Muscle of leg (tissue), 11 donors: Measurements from ENCODE around the gene INPP4A. TPM values are rescaled to one million over a fixed set of nuclear protein-coding genes. Genes with fewer than 3 reads are reported as not detected.
"Not testable (repeated sequence)": the region's sequence is repeated elsewhere in the genome, so short reads cannot be mapped to it uniquely, and the experiment has no call there.

ENCODE experiments used
- DNase-seq: peaks from one replicate; pipeline ENCODE4 v3.0.0; 2013
- H3K27ac ChIP-seq: one replicate; pipeline ENCODE4 v1.5.1; 2013; ENCODE audit warnings: mild to moderate bottlenecking, low read length, control low read depth
- H3K27me3 ChIP-seq: one replicate; pipeline ENCODE4 v1.6.1; 2013; ENCODE audit warnings: low read length; ENCODE audit not compliant: control insufficient read depth, insufficient read depth
- H3K36me3 ChIP-seq: one replicate; pipeline ENCODE4 v1.6.1; 2013; ENCODE audit warnings: low read length; ENCODE audit not compliant: control insufficient read depth, insufficient read depth
- H3K4me1 ChIP-seq: one replicate; pipeline ENCODE4 v1.6.1; 2013; ENCODE audit warnings: low read length; ENCODE audit not compliant: control insufficient read depth, insufficient read depth
- H3K4me3 ChIP-seq: one replicate; pipeline ENCODE4 v1.5.1; 2013; ENCODE audit warnings: low read length, control low read depth
- H3K9me3 ChIP-seq: replicated peaks from 2 replicates; pipeline ENCODE4 v1.6.1; 2013; ENCODE audit warnings: low read depth, low read length; ENCODE audit not compliant: control insufficient read depth
- WGBS: methylation state at CpG from one replicate; pipeline ENCODE4 v1.1.5; 2013; ENCODE audit warnings: missing lambda C conversion rate; ENCODE audit not compliant: insufficient coverage; 5-methylcytosine and 5-hydroxymethylcytosine counted together
- polyA plus RNA-seq, 8 donors: library from polyadenylated mRNA; unstranded; fragments of 120-200 nt; gene quantifications; one replicate each; pipeline versions ENCODE4 v1.2.1 to v1.2.3, GENCODE V29; 2013; ENCODE audit warnings: inconsistent platforms in 1 of 8, low replicate concordance in 1 of 8; ENCODE audit not compliant: insufficient read length in 8 of 8, insufficient read depth in 1 of 8
- total RNA-seq: library from RNA; stranded (reverse); fragments of 120-200 nt; gene quantifications from one replicate; pipeline ENCODE4 v1.2.4, GENCODE V29; 2013

INPP4A gene
- total and polyA plus RNA-seq, 9 donors = 8.9 to 17.0 (median 13.0) TPM

DNA sequence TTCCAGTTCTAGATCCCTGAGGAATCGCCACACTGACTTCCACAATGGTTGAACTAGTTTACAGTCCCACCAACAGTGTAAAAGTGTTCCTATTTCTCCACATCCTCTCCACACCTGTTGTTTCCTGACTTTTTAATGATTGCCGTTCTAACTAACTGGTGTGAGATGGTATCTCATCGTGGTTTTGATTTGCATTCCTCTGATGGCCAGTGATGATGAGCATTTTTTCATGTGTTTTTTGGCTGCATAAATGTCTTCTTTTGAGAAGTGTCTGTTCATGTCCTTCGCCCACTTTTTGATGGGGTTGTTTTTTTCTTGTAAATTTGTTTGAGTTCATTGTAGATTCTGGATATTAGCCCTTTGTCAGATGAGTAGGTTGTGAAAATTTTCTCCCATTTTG, 150.0 kb downstream of the INPP4A start:
- WGBS = no CpG with 5 or more reads among the region's 4 CpGs

DNA sequence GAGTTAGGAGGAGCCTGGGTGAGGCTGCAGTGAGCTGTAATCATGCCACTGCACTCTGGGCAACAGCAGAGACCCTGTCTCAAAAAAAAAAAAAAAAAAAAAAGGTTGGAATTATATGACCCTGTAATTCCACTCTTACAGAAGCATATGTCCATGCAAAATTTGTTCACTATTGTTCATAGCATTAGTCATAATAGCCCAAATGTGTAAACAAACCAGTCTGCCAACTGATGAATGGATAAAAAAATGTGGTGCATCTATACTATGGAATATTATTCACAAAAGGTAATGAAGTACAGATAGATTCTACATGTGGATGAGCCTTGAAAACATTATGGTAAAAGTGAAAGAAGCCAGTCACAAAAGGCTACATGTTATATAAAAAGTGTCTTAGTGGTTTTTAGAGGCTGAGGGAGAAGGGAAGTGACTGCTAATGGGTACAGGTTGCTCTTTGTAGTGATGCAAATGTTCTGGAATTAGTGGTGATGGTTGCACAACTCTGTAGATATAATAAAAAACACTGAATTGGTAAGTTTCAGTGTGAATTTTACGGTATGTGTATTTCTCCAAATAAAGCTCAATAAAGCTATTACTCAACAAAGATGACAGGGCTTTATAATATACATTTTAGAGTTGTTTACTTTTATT, 154.2 kb downstream of the INPP4A start:
- H3K4me3 ChIP-seq = no peak overlapping the region
- WGBS = no CpG with 5 or more reads among the region's 1 CpG
- H3K36me3 ChIP-seq = peaks cover 26% of the 10 kb centered on the region
- H3K9me3 ChIP-seq = no peaks in the 10 kb centered on the region
- no peaks in the 10 kb centered on the region for H3K4me1 ChIP-seq
- DNase-seq = no peak
- no peak overlapping the region for H3K27ac ChIP-seq
- H3K27me3 ChIP-seq = no peaks in the 10 kb centered on the region

More for the DNA sequence above, 150.0 kb downstream of the INPP4A start:
- H3K4me3 ChIP-seq, H3K27me3 ChIP-seq, H3K4me1 ChIP-seq, H3K9me3 ChIP-seq, DNase-seq, H3K27ac ChIP-seq: not testable (repeated sequence)
- peaks cover 13% of the 10 kb centered on the region for H3K36me3 ChIP-seq

DNA sequence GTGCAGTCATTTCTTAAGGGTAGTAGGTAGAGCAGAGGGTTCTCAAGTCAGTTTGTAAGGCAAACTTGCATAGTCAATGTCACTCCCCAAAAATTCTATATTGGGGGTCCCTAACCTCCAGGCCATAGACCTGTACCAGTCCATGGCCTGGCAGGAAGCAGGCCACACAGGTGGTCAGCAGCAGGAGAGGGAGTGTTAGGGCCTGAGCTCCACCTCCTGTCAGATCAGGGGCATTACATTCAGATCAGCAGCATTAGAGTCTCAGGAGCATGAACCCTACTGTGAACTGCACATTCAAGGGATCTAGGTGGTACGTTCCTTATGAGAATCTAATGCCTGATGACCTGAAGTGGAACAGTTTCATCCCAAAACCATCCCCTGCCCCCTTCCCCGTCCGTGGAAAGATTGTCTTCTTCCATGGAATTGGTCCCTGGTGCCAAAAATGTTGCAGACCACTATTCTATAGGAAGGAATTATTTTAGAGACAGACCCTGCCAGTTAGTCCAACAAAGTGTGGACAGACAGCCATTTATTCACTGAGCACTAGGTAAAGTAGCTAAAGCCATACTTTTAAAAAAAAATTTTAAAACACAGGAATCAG, 157.0 kb downstream of the INPP4A start:
- peak; percentile 11 for DNase-seq
- H3K4me1 ChIP-seq = peaks cover 6% of the 10 kb centered on the region
- peaks cover 29% of the 10 kb centered on the region for H3K36me3 ChIP-seq
- H3K27ac ChIP-seq = no peak overlapping the region
- H3K4me3 ChIP-seq = no peak overlapping the region
- 100% methylated on average over 1 of the region's 3 CpGs for WGBS
- H3K27me3 ChIP-seq = no peaks in the 10 kb centered on the region
- no peaks in the 10 kb centered on the region for H3K9me3 ChIP-seq

DNA sequence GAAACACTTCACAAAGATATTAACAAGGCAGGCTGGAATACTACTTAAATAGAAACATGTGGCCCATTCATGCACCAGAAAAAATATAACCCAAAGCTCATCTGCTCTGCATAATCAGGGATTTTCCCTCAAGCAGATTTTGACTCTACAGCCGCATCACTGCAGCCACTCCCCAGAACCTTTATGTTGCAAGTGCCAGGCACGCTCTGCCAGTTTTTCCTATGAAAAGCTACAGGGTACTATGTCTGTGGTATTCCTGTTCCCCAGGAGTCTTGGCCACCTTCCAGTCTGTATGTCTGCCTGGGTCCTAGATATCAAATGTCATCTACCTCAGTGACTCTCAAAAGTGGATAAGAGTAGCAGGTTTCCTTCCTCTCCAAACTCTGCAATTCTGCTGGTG, 159.9 kb downstream of the INPP4A start:
- no peaks in the 10 kb centered on the region for H3K9me3 ChIP-seq
- no peaks in the 10 kb centered on the region for H3K27me3 ChIP-seq
- no peak overlapping the region for H3K4me3 ChIP-seq
- peaks cover 21% of the 10 kb centered on the region for H3K4me1 ChIP-seq
- no peak overlapping the region for H3K27ac ChIP-seq
- 100% methylated on average over 1 of the region's 2 CpGs for WGBS
- peaks cover 23% of the 10 kb centered on the region for H3K36me3 ChIP-seq
- DNase-seq = no peak

- no peak for DNase-seq
- Histone ChIP-seq H3K4me3 (no peak overlapping the region), H3K9me3 (no peaks in the 10 kb centered on the region), H3K27me3 (no peaks in the 10 kb centered on the region), H3K36me3 (peaks cover 19% of the 10 kb centered on the region), H3K4me1 (peaks cover 24% of the 10 kb centered on the region), H3K27ac (no peak overlapping the region)
- WGBS = 100% methylated on average over 1 of the region's 3 CpGs
Observed at GRCh38 chr2:98605076-98605475, 160.4 kb downstream of the INPP4A start.

- peaks cover 28% of the 10 kb centered on the region for H3K4me1 ChIP-seq
- peaks cover 28% of the 10 kb centered on the region for H3K36me3 ChIP-seq
- no peaks in the 10 kb centered on the region for H3K9me3 ChIP-seq
- whole genome bisulfite sequencing = 83% methylated on average over 7 of the region's 7 CpGs
- no peak overlapping the region for H3K27ac ChIP-seq
- no peaks in the 10 kb centered on the region for H3K27me3 ChIP-seq
- no peak overlapping the region for H3K4me3 ChIP-seq
- DNase-seq = no peak
Observed at GRCh38 chr2:98606431-98606830, 161.8 kb downstream of the INPP4A start.

- no CpG with 5 or more reads among the region's 6 CpGs for WGBS
- Histone ChIP-seq H3K36me3 (peaks cover 25% of the 10 kb centered on the region), H3K27ac (no peak overlapping the region), H3K4me3 (peak overlapping the region; percentile 82), H3K9me3 (no peaks in the 10 kb centered on the region), H3K4me1 (peaks cover 28% of the 10 kb centered on the region), H3K27me3 (no peaks in the 10 kb centered on the region)
- DNase-seq = no peak
Observed at GRCh38 chr2:98607104-98607503, 162.4 kb downstream of the INPP4A start.

DNA sequence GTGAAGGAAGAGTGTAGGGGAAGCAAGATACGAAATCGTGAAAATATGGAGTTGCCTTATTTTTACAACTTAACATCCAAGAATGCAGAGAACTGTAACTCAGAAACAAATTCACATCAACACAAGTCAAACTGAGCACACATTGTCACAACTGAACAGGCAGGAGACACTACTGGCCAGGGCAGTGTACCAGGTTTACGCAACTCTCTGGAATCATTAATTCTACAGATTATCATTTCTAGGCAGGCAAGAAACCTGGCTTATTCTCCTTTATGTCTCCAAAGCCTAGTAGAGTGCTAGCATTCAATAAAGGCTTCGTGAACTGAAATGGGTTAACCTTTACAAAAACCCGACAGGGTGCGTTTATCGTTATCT, 163.1 kb downstream of the INPP4A start:
- peaks cover 26% of the 10 kb centered on the region for H3K36me3 ChIP-seq
- WGBS = 0% methylated on average over 4 of the region's 7 CpGs
- H3K27ac ChIP-seq = peak overlapping the region; percentile 90
- no peaks in the 10 kb centered on the region for H3K27me3 ChIP-seq
- no peak for DNase-seq
- H3K4me3 ChIP-seq = peak overlapping the region; percentile 82
- H3K4me1 ChIP-seq = peaks cover 28% of the 10 kb centered on the region
- no peaks in the 10 kb centered on the region for H3K9me3 ChIP-seq

DNA sequence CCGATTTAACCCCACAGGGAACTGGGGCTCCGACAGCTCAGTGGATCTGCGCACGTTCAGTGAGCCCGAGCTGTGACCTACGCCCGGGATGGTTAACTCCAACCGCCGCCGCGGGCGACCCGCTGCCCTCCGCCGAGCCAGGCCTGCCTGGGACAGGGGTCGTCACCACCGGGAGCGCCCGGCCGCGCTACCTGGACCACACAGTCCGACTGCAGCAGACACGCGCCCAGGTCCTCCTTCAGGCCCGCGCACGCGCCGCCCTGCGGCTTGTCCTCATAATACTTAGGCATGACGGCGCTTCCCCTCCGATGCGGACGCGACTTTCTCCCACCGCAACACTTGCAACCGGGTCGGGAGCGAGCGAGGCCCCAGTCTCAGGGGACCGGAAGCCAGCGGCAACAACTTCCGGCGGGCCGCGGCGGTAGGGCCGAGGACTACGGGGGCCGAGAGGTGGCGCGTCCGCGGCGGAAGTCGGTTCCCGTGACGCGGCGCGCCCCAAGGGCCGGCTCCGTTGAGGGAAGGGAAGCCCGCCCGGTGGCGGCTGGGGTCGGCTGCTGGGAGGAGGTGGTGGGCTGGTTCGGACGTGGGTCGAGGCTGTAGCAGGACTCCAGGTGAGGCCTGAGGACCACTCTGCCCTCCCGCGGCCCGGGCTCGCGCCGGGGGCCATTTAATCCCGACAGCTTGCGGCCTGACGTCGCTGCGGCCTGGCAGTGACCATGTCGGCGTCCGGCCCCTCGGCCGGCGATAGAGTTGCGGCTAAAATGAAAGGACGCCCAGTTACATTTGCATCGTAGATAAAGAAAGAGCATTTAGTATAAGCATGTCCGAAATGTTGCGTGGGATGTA, 163.7 kb downstream of the INPP4A start, which contains the start of the genes COA5 and UNC50:
COA5 (minus strand) TSS at position 397 of the 846 bp plus-strand sequence; CDS start at position 290, 107 bp downstream.
UNC50 (plus strand) TSS at position 474 of the 846 bp plus-strand sequence. CDS start 1,171 bp downstream, outside the sequence.
- peak; percentile 95 for DNase-seq
- no peaks in the 10 kb centered on the region for H3K9me3 ChIP-seq
- peaks cover 27% of the 10 kb centered on the region for H3K36me3 ChIP-seq
- H3K27ac ChIP-seq = peak within 1 kb of the TSS; percentile 90
- peaks cover 28% of the 10 kb centered on the region for H3K4me1 ChIP-seq
- H3K27me3 ChIP-seq = no peaks in the 10 kb centered on the region
- H3K4me3 ChIP-seq = peak within 1 kb of the TSS; percentile 82
- WGBS = under 1% methylated on average over 93 of the region's 93 CpGs
